ENCODE data around the gene CRB2.

CRB2 gene

DNA sequence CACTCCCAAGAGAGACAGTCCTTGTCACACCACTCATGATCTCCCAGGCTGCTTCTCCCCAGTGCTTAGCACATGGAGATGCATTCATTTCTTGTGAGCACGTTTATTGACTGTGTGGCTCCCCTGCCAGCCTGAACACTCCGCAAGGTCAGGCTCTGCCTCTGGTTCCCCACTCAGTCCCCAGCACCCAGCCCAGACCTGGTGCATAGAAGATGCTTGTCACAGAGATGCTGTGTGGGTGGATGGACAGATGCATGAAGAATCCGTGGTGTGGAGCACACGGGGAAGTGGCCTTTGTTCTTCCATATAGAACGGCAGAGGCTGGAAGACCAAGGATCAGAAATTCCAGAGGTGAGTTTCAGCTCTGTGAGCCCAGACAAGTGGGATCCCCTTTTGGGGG, 13.8 kb upstream of the CRB2 start:
- H3K27ac ChIP-seq = no peak overlapping the region
- H3K36me3 ChIP-seq = no peaks in the 10 kb centered on the region
- H3K27me3 ChIP-seq = peaks cover 43% of the 10 kb centered on the region
- H3K9me3 ChIP-seq = no peaks in the 10 kb centered on the region
- peaks cover 13 to 14% of the 10 kb centered on the region in 2 experiments for H3K4me1 ChIP-seq (ENCODE audit: control insufficient read depth in 1 of 2, insufficient read depth in 1 of 2, low read depth in 1 of 2, low read length in 1 of 2)
- TF ChIP-seq, protein P1, sequence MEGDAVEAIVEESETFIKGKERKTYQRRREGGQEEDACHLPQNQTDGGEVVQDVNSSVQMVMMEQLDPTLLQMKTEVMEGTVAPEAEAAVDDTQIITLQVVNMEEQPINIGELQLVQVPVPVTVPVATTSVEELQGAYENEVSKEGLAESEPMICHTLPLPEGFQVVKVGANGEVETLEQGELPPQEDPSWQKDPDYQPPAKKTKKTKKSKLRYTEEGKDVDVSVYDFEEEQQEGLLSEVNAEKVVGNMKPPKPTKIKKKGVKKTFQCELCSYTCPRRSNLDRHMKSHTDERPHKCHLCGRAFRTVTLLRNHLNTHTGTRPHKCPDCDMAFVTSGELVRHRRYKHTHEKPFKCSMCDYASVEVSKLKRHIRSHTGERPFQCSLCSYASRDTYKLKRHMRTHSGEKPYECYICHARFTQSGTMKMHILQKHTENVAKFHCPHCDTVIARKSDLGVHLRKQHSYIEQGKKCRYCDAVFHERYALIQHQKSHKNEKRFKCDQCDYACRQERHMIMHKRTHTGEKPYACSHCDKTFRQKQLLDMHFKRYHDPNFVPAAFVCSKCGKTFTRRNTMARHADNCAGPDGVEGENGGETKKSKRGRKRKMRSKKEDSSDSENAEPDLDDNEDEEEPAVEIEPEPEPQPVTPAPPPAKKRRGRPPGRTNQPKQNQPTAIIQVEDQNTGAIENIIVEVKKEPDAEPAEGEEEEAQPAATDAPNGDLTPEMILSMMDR (IDR thresholded peaks at IDR 0.05) = no peak
- H3K4me3 ChIP-seq (ENCODE audit: low read depth in 1 of 2, low read length in 1 of 2) = no peak overlapping the region

DNA sequence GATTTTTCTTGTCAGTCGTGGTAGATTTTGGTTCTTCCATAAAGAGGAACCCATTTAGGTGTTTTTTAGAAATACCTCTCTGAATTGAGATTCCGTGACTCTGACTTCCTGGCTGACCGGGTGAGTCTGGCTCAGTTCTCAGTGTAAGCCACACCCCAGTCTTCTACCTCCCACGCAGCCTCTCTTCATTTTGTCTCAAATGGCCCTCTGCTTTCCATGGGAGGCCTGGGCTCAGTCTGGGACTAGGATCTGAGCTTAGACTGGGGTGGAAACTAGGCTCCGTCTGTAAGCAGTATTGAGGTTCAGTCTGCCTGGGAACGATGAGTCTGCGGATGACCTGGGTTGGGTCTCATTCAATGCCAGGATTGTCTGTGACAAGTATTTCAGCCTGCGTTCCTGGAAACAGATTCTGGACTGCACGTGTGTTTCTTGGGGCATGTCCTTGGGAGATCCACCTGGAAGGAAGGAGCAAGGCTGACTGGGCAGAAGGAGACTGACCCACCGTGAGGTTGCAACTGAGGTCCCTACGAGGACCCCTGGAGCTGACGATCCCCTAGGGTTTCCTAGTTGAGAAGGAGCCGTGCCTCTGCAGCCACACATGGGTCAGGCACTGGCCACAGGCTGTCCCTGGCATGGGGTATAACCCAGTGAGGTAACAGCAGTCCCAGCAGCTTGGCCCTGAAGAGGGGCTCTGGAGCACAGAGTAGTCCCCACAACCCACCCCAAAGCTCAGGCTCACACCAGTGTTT, 12.4 kb upstream of the CRB2 start:
- Histone ChIP-seq H3K36me3 (no peaks in the 10 kb centered on the region), H3K27me3 (peaks cover 36% of the 10 kb centered on the region), H3K27ac (no peak overlapping the region), H3K4me1 (ENCODE audit: control insufficient read depth in 1 of 2, insufficient read depth in 1 of 2, low read depth in 1 of 2, low read length in 1 of 2) (peaks cover 13 to 14% of the 10 kb centered on the region in 2 experiments), H3K9me3 (no peaks in the 10 kb centered on the region), H3K4me3 (ENCODE audit: low read depth in 1 of 2, low read length in 1 of 2) (no peak overlapping the region)
- TF ChIP-seq, protein P1 (IDR thresholded peaks at IDR 0.05) = no peak

DNA sequence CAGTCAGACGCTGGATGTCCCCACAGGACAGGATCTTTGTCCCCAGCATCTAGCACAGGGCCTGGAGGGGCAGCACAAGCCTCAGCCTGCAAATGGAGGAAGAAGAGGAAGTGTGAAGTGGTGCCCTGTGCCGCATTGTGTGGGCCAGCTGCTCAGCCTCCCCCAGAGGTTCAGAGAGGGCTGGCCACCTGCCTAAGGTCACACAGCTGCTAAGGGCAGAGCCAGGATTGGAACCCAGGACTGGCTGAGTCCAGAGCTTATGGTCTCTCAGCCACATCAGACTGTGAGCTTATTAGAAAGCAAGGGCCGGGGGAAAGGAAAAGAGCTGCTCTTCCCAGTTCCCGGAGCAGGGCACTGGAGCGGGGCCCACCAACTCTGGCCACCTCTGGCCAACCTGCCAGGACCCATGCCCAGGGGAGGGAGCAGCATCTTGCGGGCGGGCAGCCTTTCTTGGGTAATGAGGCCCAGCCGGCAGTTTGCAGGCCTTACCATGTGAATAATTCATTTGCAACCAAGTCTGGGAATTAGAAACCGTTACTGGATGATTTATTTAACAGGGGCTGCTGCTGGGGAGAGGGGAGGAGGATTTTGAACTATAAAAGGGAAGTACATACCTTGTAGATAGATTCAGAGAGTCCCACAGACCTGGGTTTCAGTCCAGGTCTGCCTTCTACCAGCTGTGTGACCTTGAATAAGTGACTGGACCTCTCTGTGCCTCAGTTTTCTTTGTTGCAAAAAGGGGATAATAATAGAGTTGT, 11.6 kb upstream of the CRB2 start:
- TF ChIP-seq, protein P1 (IDR thresholded peaks at IDR 0.05) = no peak
- peaks cover 31% of the 10 kb centered on the region for H3K27me3 ChIP-seq
- H3K36me3 ChIP-seq = no peaks in the 10 kb centered on the region
- peaks cover 6 to 8% of the 10 kb centered on the region in 2 experiments for H3K4me1 ChIP-seq (ENCODE audit: control insufficient read depth in 1 of 2, insufficient read depth in 1 of 2, low read depth in 1 of 2, low read length in 1 of 2)
- H3K27ac ChIP-seq = no peak overlapping the region
- H3K4me3 ChIP-seq (ENCODE audit: low read depth in 1 of 2, low read length in 1 of 2) = no peak overlapping the region
- no peaks in the 10 kb centered on the region for H3K9me3 ChIP-seq

DNA sequence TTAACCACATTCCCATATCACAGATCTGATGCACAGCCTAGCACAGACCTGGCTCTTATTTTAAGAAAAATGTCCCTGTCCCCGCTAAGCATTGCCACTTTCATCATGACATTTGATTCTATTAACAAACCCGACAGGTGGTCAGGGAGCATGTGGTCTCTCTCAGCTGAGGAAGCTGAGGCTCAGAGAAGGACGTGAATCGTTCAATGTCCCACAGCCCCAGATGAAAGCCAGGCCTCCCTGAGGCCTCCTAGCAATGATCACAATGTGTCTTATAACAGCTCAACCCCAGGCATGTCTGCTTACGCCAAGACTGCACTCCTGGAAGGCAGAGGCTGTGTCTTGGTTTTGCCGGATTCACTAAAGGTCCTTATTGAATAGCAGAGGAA, 10.4 kb upstream of the CRB2 start:
- no peak overlapping the region for H3K4me3 ChIP-seq (ENCODE audit: low read depth in 1 of 2, low read length in 1 of 2)
- TF ChIP-seq, protein P1 (IDR thresholded peaks at IDR 0.05) = no peak
- H3K27me3 ChIP-seq = peaks cover 21% of the 10 kb centered on the region
- no peaks in the 10 kb centered on the region for H3K4me1 ChIP-seq (ENCODE audit: control insufficient read depth in 1 of 2, insufficient read depth in 1 of 2, low read depth in 1 of 2, low read length in 1 of 2)
- H3K9me3 ChIP-seq = no peaks in the 10 kb centered on the region
- no peaks in the 10 kb centered on the region for H3K36me3 ChIP-seq
- no peak overlapping the region for H3K27ac ChIP-seq

DNA sequence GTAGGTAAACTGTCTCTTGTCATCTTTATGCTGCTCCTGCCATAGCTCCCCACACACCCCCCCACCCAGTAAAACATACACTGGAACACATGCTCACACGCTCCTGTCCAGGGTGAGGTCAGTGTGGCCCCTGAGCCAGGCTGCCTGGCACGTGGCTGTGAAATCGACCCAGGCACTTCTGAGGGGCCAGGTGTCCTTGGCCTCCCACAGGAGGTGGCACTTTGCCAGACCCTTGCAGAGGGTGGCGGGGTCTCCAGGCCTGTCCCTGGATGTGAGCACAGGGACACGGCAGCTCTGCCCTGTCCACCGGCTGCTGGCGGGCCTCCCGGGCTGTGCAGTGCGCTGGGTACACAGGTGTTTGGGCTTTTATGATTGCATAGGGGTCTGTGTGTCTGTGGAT, 10.0 kb upstream of the CRB2 start:
- TF ChIP-seq, protein P1 (IDR thresholded peaks at IDR 0.05) = no peak
- no peaks in the 10 kb centered on the region for H3K9me3 ChIP-seq
- H3K4me1 ChIP-seq (ENCODE audit: control insufficient read depth in 1 of 2, insufficient read depth in 1 of 2, low read depth in 1 of 2, low read length in 1 of 2) = no peaks in the 10 kb centered on the region
- H3K27ac ChIP-seq = no peak overlapping the region
- H3K4me3 ChIP-seq (ENCODE audit: low read depth in 1 of 2, low read length in 1 of 2) = no peak overlapping the region
- H3K36me3 ChIP-seq = no peaks in the 10 kb centered on the region
- H3K27me3 ChIP-seq = peaks cover 16% of the 10 kb centered on the region

Data from neutrophil (primary cell).